Activated T-helper 1 cell treated with anti-CD3 and anti-CD28 coated beads, Interleukin-12 subunit alpha, Interleukin-12 subunit beta, Interleukin-2, Interleukin-4 antibody, amounts not matched to agents 30 ng/mL and 10 ng/mL and 1 ng/mL, durations not matched to agents 14 hours and 24 hours and 36 hours (primary cell): Measurements from ENCODE around the gene FBLN5. TPM values are rescaled to one million over a fixed set of nuclear protein-coding genes. Genes with fewer than 3 reads are reported as not detected.

ENCODE experiments used
- DNase-seq: peaks from one replicate; pipeline ENCODE4 v3.0.0; 2021; ENCODE audit warnings: low spot score
- H3K27ac Mint-ChIP-seq: one replicate; pipeline ENCODE4 v1.8.0; 2021; ENCODE audit warnings: mild to moderate bottlenecking, mixed read lengths
- H3K27me3 Mint-ChIP-seq: one replicate; pipeline ENCODE4 v1.8.0; 2022; ENCODE audit warnings: mild to moderate bottlenecking, moderate library complexity, mixed read lengths; ENCODE audit not compliant: insufficient read depth
- H3K36me3 Mint-ChIP-seq: one replicate; pipeline ENCODE4 v1.8.0; 2021; ENCODE audit warnings: low read depth, mixed read lengths
- H3K4me1 Mint-ChIP-seq: one replicate; pipeline ENCODE4 v1.8.0; 2021; ENCODE audit warnings: low read depth, mixed read lengths
- H3K4me3 Mint-ChIP-seq: one replicate; pipeline ENCODE4 v1.8.0; 2021; ENCODE audit warnings: mild to moderate bottlenecking, moderate library complexity, mixed read lengths
- H3K9me3 Mint-ChIP-seq: one replicate; pipeline ENCODE4 v1.8.0; 2021; ENCODE audit warnings: mixed read lengths
- intact Hi-C: fragments of 100-400 bp; cut with micrococcal nuclease; formaldehyde crosslinking; loops from one replicate; pipeline ENCODE4 v1.15.1; 2024
- total RNA-seq: library from RNA; stranded (reverse); gene quantifications from 2 replicates; pipeline ENCODE4 v1.2.3, GENCODE V29; 2022

The FBLN5 gene
- total RNA-seq, 1 donor from 2014 or later: 1.2 TPM

GRCh38 chr14:91918186-91918883, 29.2 kb downstream of the FBLN5 start:
- DNase-seq: no peak
- no peaks in the 10 kb centered on the region for H3K4me1 Mint-ChIP-seq
- H3K4me3 Mint-ChIP-seq: no peak overlapping the region
- no peaks in the 10 kb centered on the region for H3K36me3 Mint-ChIP-seq
- H3K9me3 Mint-ChIP-seq: no peaks in the 10 kb centered on the region
- intact Hi-C loops: no loop called here
- no peak overlapping the region for H3K27ac Mint-ChIP-seq
- H3K27me3 Mint-ChIP-seq: peaks cover 1% of the 10 kb centered on the region

DNA sequence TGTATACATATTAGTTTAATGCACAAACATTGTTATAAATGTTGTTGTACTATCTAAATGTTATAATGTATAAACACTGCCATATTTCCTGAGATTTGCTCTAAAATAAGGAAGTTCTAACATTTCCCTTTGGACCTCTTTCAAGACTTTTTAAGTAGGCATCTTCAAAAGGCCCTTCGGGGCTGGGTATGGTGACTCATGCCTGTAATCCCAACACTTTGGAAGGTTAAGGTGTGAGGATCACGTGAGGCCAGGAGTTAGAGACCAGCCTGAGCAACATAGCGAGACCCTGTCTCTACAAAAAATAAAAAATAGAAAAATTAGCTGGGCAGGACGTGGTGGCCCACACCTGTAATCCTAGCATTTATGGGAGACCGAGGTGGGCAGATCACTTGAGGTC, 35.5 kb downstream of the FBLN5 start:
- no peak overlapping the region for H3K4me3 Mint-ChIP-seq
- intact Hi-C loops: loop anchor here (5.0 kb wide), 3 partner anchors 75 to 430 kb away; no protein-coding TSS in a partner anchor
- peaks cover 15% of the 10 kb centered on the region for H3K4me1 Mint-ChIP-seq
- no peaks in the 10 kb centered on the region for H3K9me3 Mint-ChIP-seq
- DNase-seq: no peak
- no peak overlapping the region for H3K27ac Mint-ChIP-seq
- no peaks in the 10 kb centered on the region for H3K36me3 Mint-ChIP-seq
- H3K27me3 Mint-ChIP-seq: peaks cover 3% of the 10 kb centered on the region

DNA sequence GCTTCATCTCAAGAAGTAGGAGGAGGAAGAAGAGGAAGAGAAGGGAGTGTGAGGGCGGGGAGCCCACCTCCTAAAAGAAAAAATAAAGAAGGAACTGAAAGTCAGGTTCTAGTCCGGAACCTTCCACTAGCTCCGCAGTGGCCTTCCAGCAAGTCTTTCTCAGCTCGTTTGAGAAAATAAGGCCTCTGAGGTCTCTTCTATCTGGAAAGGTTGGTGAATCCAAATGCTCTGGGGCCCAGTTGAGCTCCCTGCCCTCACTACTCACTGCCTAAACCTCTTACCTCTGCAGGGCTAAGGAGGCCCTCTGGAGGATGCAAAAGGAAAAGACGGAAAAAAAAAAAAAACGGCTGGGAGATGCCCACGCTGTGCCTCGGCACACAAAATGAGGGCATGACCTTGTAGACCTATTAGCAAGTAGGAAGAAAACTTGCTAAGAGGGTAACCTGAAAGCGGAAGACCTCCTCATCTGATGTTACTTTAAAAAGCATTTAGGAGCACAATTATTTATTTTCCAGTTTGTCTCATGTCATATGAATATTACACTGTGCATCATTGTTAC, 35.9 kb downstream of the FBLN5 start:
- no peak overlapping the region for H3K4me3 Mint-ChIP-seq
- H3K27me3 Mint-ChIP-seq: peaks cover 3% of the 10 kb centered on the region
- H3K9me3 Mint-ChIP-seq: no peaks in the 10 kb centered on the region
- H3K36me3 Mint-ChIP-seq: no peaks in the 10 kb centered on the region
- peaks cover 15% of the 10 kb centered on the region for H3K4me1 Mint-ChIP-seq
- intact Hi-C loops: loop anchor here (1.0 to 5.0 kb wide), 6 partner anchors 39 to 429 kb away; no protein-coding TSS in a partner anchor
- DNase-seq: peak; percentile 35
- H3K27ac Mint-ChIP-seq: no peak overlapping the region

DNA sequence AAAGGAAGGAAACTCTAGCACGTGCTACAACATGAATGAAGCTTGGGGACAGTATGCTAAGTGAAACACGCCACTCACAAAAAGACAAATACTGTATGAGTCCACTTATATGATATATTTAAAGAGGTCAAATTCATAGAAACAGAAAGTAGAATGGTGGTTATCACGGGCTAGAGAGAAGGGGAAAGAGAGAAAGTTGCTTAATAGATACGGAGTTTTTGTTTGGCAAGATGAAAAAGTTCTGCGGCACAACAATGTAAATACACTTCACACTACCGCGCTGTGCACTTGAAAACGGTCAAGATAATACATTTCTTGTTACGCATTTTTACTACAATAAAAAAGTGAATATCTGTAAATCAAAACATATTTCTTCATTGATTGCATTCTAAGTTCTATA, 37.3 kb downstream of the FBLN5 start:
- H3K27me3 Mint-ChIP-seq: peaks cover 3% of the 10 kb centered on the region
- no peak overlapping the region for H3K4me3 Mint-ChIP-seq
- peaks cover 15% of the 10 kb centered on the region for H3K4me1 Mint-ChIP-seq
- intact Hi-C loops: loop anchor here (2.0 to 5.0 kb wide), 5 partner anchors 37 to 428 kb away; no protein-coding TSS in a partner anchor
- no peaks in the 10 kb centered on the region for H3K36me3 Mint-ChIP-seq
- DNase-seq: no peak
- no peaks in the 10 kb centered on the region for H3K9me3 Mint-ChIP-seq
- no peak overlapping the region for H3K27ac Mint-ChIP-seq

DNA sequence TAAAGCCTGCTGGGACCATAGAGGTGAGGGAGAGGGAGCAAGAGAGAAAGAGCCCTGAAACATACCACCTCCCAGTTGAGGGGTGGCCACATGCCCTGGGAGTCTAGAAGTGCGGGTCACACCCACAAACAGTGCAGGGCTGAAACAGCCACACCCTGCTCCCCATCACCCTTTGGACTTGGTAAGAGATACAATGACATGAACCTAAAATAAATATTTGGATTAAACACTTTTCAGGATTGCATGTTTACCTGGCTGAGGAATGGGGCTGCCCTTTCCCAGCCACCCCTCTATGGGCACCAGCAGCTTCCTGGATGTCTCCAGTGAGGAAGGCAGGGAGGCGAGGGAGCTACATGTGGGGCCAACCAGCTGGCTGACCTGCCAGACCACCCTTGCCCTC, 41.1 kb downstream of the FBLN5 start:
- H3K4me3 Mint-ChIP-seq: no peak overlapping the region
- no peak for DNase-seq
- H3K4me1 Mint-ChIP-seq: peaks cover 9% of the 10 kb centered on the region
- no peak overlapping the region for H3K27ac Mint-ChIP-seq
- peaks cover 8% of the 10 kb centered on the region for H3K27me3 Mint-ChIP-seq
- no peaks in the 10 kb centered on the region for H3K9me3 Mint-ChIP-seq
- intact Hi-C loops: no loop called here
- H3K36me3 Mint-ChIP-seq: no peaks in the 10 kb centered on the region

GRCh38 chr14:91904956-91905645, 42.4 kb downstream of the FBLN5 start:
- H3K36me3 Mint-ChIP-seq: no peaks in the 10 kb centered on the region
- H3K27me3 Mint-ChIP-seq: peaks cover 8% of the 10 kb centered on the region
- peaks cover 5% of the 10 kb centered on the region for H3K4me1 Mint-ChIP-seq
- no peak overlapping the region for H3K4me3 Mint-ChIP-seq
- intact Hi-C loops: no loop called here
- H3K9me3 Mint-ChIP-seq: no peaks in the 10 kb centered on the region
- no peak for DNase-seq
- no peak overlapping the region for H3K27ac Mint-ChIP-seq

- Mint-ChIP-seq H3K27ac (no peak overlapping the region), H3K36me3 (no peaks in the 10 kb centered on the region), H3K27me3 (peaks cover 8% of the 10 kb centered on the region), H3K4me3 (no peak overlapping the region), H3K4me1 (peaks cover 5% of the 10 kb centered on the region), H3K9me3 (no peaks in the 10 kb centered on the region)
- no peak for DNase-seq
- intact Hi-C loops: no loop called here
Observed at GRCh38 chr14:91904483-91904882, 43.0 kb downstream of the FBLN5 start.

DNA sequence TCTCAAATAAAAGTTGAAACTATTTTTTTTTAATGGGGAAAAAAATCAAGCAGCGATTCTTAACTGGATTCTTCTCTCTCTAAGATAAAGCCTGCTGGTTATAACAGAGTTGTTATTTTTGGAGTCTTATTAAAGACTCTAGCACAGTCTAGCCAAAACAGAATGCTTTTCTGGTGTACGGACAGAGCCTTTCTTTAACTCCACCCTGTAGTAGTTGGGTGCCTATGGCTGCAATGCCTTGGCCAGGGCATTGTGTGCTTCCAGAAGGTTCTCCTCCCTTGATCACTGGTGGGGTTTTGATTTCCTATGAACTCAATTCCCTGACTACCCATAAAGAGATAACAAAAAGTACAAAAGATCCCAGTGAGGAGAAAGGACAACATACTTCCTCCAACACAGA, 44.4 kb downstream of the FBLN5 start:
- H3K4me3 Mint-ChIP-seq: no peak overlapping the region
- H3K36me3 Mint-ChIP-seq: no peaks in the 10 kb centered on the region
- H3K27me3 Mint-ChIP-seq: peaks cover 11% of the 10 kb centered on the region
- peaks cover 2% of the 10 kb centered on the region for H3K4me1 Mint-ChIP-seq
- DNase-seq: no peak
- intact Hi-C loops: no loop called here
- no peak overlapping the region for H3K27ac Mint-ChIP-seq
- no peaks in the 10 kb centered on the region for H3K9me3 Mint-ChIP-seq

- H3K4me3 Mint-ChIP-seq: no peak overlapping the region
- peaks cover 9% of the 10 kb centered on the region for H3K27me3 Mint-ChIP-seq
- no peak for DNase-seq
- H3K9me3 Mint-ChIP-seq: no peaks in the 10 kb centered on the region
- intact Hi-C loops: no loop called here
- H3K4me1 Mint-ChIP-seq: no peaks in the 10 kb centered on the region
- no peaks in the 10 kb centered on the region for H3K36me3 Mint-ChIP-seq
- no peak overlapping the region for H3K27ac Mint-ChIP-seq
Observed at GRCh38 chr14:91902336-91902735, 45.2 kb downstream of the FBLN5 start.

DNA sequence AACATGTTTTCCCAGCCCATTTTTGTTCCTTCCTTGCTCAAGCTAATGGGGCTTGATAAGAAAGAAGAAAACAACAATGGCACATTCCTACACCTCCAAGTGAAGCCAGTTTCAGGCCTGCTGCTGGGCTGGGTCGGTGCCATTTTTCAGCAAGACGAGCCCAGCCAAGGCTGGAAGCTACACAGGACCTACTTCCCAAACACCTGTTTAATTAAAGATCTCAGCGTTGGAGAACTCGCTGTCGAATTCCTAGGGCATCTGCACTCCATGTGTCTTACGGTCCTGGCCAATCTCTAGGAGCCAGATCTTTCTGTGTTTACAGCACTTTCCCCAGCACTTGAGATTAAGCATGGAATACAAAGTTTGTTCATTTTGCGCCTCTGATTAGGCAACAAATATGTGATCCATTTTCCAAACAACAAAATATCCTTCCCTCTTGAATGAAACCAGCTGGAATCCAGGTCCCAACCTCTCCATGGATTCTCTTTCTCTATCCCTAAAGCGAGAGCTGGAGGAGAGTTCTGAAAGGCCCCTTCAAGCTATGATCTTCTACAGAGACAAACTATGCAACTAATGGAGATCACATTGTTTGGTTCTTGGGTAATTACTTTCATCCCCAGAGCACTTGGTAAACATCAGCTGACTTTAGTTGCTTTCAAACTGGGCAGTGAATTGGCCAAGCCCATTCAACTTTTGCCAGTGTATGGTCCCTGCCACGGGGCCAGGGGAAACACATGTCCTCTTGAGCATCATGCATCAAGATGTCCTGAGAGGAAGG, 45.9 kb downstream of the FBLN5 start:
- H3K9me3 Mint-ChIP-seq: no peaks in the 10 kb centered on the region
- no peaks in the 10 kb centered on the region for H3K36me3 Mint-ChIP-seq
- intact Hi-C loops: no loop called here
- DNase-seq: no peak
- no peaks in the 10 kb centered on the region for H3K4me1 Mint-ChIP-seq
- no peak overlapping the region for H3K27ac Mint-ChIP-seq
- no peak overlapping the region for H3K4me3 Mint-ChIP-seq
- peaks cover 8% of the 10 kb centered on the region for H3K27me3 Mint-ChIP-seq

DNA sequence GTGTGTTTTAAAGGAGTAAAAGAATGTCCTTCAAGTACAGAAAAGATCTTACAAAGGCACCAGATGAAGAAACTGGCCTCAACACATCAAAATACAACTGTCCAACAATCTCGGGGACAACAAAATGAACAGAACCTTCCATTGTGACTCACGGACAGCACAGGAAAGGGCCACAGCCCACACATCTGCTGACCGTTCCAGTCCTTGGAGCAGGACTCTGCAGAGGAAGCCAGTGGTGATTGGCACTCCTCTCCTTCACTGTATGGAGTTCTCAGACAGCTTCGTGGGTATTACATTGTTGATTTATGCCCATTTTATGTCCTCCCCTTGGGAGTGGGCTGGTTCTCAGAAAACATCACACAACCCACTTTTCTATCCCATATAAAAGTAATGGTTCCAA, 47.7 kb downstream of the FBLN5 start:
- peaks cover 8% of the 10 kb centered on the region for H3K27me3 Mint-ChIP-seq
- no peaks in the 10 kb centered on the region for H3K9me3 Mint-ChIP-seq
- H3K4me1 Mint-ChIP-seq: no peaks in the 10 kb centered on the region
- DNase-seq: no peak
- intact Hi-C loops: no loop called here
- no peaks in the 10 kb centered on the region for H3K36me3 Mint-ChIP-seq
- no peak overlapping the region for H3K4me3 Mint-ChIP-seq
- H3K27ac Mint-ChIP-seq: no peak overlapping the region

DNA sequence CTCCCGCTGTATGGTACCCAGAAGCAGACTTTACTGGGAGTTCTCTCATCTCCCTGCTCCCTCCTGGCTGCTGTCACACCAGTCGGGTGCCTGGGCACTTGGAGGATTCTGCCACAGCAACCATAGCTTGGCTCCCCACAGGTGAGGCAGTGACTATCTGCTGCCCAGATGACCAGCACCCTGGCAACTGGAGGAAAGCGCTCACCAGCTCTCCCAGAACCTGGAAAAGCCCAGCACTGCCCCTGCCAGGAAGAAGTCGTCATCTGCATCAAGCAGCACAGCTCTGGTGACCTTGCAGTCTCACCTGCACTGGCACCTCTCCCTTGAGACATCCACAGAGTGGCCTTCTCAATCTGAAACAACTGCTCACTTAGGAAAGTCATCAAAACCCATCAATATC, 48.3 kb downstream of the FBLN5 start:
- DNase-seq: no peak
- no peaks in the 10 kb centered on the region for H3K36me3 Mint-ChIP-seq
- H3K27ac Mint-ChIP-seq: no peak overlapping the region
- no peak overlapping the region for H3K4me3 Mint-ChIP-seq
- no peaks in the 10 kb centered on the region for H3K4me1 Mint-ChIP-seq
- no peaks in the 10 kb centered on the region for H3K9me3 Mint-ChIP-seq
- peaks cover 8% of the 10 kb centered on the region for H3K27me3 Mint-ChIP-seq
- intact Hi-C loops: no loop called here

- no peak overlapping the region for H3K27ac Mint-ChIP-seq
Observed at GRCh38 chr14:91898372-91898771, 49.1 kb downstream of the FBLN5 start.

More at GRCh38 chr14:91898372-91898771, 49.1 kb downstream of the FBLN5 start:
- no peak for DNase-seq
- H3K4me3 Mint-ChIP-seq: no peak overlapping the region
- H3K27me3 Mint-ChIP-seq: peaks cover 8% of the 10 kb centered on the region
- no peaks in the 10 kb centered on the region for H3K36me3 Mint-ChIP-seq
- H3K9me3 Mint-ChIP-seq: no peaks in the 10 kb centered on the region
- H3K4me1 Mint-ChIP-seq: peaks cover 6% of the 10 kb centered on the region
- intact Hi-C loops: no loop called here
